ENCODE data around the gene KICS2. TPM values are rescaled to one million over a fixed set of nuclear protein-coding genes. Genes with fewer than 3 reads are reported as not detected.
A peak's percentile ranks its signal among the peaks of the same experiment; 100 is the strongest.

The KICS2 gene
- total and polyA plus RNA-seq, 2 donors (not counting 3 experiments of a cell fraction or from before 2014, with no cell fraction given), result 1.6 to 3.2 TPM

DNA sequence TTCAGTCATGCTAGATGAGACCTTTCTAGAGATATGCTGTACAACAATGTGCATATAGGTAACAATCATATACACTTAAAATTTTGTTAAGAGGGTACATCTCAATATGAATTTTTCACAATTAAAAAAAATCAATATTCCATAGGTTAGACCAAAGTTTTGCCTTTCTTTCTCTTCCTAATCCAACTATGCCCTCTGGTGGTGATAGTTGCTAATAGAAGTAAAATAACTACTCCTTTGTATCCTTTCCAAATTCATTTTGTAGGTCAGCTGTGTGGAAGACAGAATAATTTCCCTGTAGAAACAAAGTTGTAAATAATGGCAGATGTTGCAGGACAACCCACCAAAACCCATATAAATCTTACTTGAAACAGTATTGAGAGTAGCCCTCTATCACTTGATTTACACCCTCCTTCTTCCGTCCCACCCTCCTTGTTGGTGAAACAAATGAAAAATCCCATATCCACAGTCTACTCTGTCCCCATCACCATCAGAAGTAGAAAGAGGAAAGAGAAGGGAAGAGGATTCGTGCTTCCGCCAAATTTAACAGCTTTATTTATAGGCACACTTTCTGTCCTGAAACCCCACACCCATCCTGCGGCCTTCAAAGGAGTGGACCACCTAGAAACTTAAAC lies 34.2 kb upstream of the KICS2 start:
- Histone ChIP-seq H3K9me1 (replicated peaks; ENCODE audit: control insufficient read depth, extremely low read depth, insufficient read depth, low read length) (no peaks in the 10 kb centered on the region), H3K9me3 (replicated peaks; ENCODE audit: control insufficient read depth, insufficient read depth, low read length) (no peaks in the 10 kb centered on the region), H3K27ac (ENCODE audit: insufficient read depth, low read depth, low read length) (no peak overlapping the region), H3K4me2 (ENCODE audit: insufficient read depth, low read length) (no peak overlapping the region), H2AFZ (ENCODE audit: low read depth, low read length) (peak overlapping the region; percentile 40), H3K79me2 (ENCODE audit: control insufficient read depth, insufficient read depth, low read length) (no peaks in the 10 kb centered on the region), H3K4me3 (replicated peaks in 1 of 3; ENCODE audit: insufficient read depth in 1 of 3, low read depth in 1 of 3, low read length in 3 of 3) (no peak overlapping the region), H3K4me1 (ENCODE audit: control insufficient read depth, extremely low read depth, insufficient read depth, low read length) (no peaks in the 10 kb centered on the region), H3K27me3 (ENCODE audit: control insufficient read depth in 2 of 2, insufficient read depth in 2 of 2, low read length in 2 of 2) (no peaks in the 10 kb centered on the region), H3K9ac (replicated peaks; ENCODE audit: extremely low read depth, insufficient read depth, low read length) (no peak overlapping the region), H4K20me1 (replicated peaks; ENCODE audit: control insufficient read depth, extremely low read depth, insufficient read depth, low read length) (no peaks in the 10 kb centered on the region), H3K36me3 (ENCODE audit: control insufficient read depth in 2 of 2, extremely low read depth in 1 of 2, insufficient read depth in 2 of 2, low read length in 2 of 2) (no peaks in the 10 kb centered on the region)
- intact Hi-C loops (cut with micrococcal nuclease), result loop anchor here (1.0 to 5.0 kb wide), 6 partner anchors 136 to 834 kb away; partner anchors contain the start of genes C12orf56 and SRGAP1
- peak; percentile 89 for FAIRE-seq
- ChIA-PET POLR2A (no interaction called here), CTCF (interaction anchor here (0.6 to 5.7 kb wide), 14 partner anchors 9 to 1156 kb away, joined by 3 to 146 read pairs (median 4); partner anchors contain the start of gene SRGAP1)
- DNase-seq (ENCODE audit: low read depth, low spot score), result peak; percentile 61
- no TSS peak for BruUV-seq (replicated peaks)
- dilution Hi-C loops (cut with MboI; ENCODE audit: extremely low pct_ligation_motif_present, low sequenced_read_pairs), result no loop called here
- TF ChIP-seq CTCF (IDR thresholded peaks at IDR 0.05; ENCODE audit: extremely low read depth in 1 of 2, insufficient read depth in 1 of 2, low read depth in 1 of 2, low read length in 2 of 2) (peak; percentile 25 to 27), GATA2 (IDR thresholded peaks at IDR 0.05; ENCODE audit: insufficient read depth, insufficient read length, low read depth, low read length) (no peak), POLR2AphosphoS5 (IDR thresholded peaks at IDR 0.05; ENCODE audit: insufficient read depth, low read depth, low read length) (no peak)

DNA sequence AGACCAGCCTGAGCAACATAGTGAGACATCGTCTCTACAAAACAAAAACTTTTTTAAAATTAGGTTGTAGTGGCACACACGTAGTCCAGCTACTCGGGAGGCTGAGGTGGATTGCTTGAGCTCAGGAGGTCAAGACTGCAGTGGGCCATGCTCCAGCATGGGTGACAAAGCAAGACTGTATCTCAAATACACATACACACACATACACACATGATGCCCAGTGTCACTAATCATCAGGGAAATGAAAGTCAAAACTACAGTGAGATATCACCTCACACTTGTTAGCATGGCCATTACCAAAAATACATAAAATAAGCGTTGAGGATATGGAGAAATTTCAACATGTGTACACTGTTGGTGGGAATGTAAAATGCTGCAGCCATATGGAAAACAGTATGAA lies 33.2 kb upstream of the KICS2 start:
- H3K9me1 ChIP-seq (replicated peaks; ENCODE audit: control insufficient read depth, extremely low read depth, insufficient read depth, low read length), result no peaks in the 10 kb centered on the region
- TF ChIP-seq FOS (IDR thresholded peaks at IDR 0.05; ENCODE audit: borderline replicate concordance, insufficient read depth, low read length), result no peak
- no peak for TF ChIP-seq GATA2 (IDR thresholded peaks at IDR 0.05; ENCODE audit: insufficient read depth, insufficient read length, low read depth, low read length)
- TF ChIP-seq POLR2A (IDR thresholded peaks at IDR 0.05; ENCODE audit: low read depth, low read length), result no peak
- no peak for TF ChIP-seq JUN (IDR thresholded peaks at IDR 0.05; ENCODE audit: borderline replicate concordance, insufficient read depth, insufficient read length, low read depth)
- TF ChIP-seq, protein P1, sequence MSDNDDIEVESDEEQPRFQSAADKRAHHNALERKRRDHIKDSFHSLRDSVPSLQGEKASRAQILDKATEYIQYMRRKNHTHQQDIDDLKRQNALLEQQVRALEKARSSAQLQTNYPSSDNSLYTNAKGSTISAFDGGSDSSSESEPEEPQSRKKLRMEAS (IDR thresholded peaks at IDR 0.05; ENCODE audit: insufficient read depth, insufficient read length), result no peak
- TF ChIP-seq POLR2AphosphoS5 (IDR thresholded peaks at IDR 0.05; ENCODE audit: insufficient read depth, low read depth, low read length), result no peak
- no peak overlapping the region for H3K4me2 ChIP-seq (ENCODE audit: insufficient read depth, low read length)
- CTCF ChIA-PET, result interaction anchor here (0.7 to 5.7 kb wide), 6 partner anchors 9 to 433 kb away, joined by 3 to 146 read pairs (median 11); partner anchors contain the start of gene SRGAP1
- no peak overlapping the region for H2AFZ ChIP-seq (ENCODE audit: low read depth, low read length)
- H3K4me3 ChIP-seq (replicated peaks in 1 of 3; ENCODE audit: insufficient read depth in 1 of 3, low read depth in 1 of 3, low read length in 3 of 3), result no peak overlapping the region
- no peaks in the 10 kb centered on the region for H4K20me1 ChIP-seq (replicated peaks; ENCODE audit: control insufficient read depth, extremely low read depth, insufficient read depth, low read length)
- H3K79me2 ChIP-seq (ENCODE audit: control insufficient read depth, insufficient read depth, low read length), result no peaks in the 10 kb centered on the region
- no peak overlapping the region for H3K27ac ChIP-seq (ENCODE audit: insufficient read depth, low read depth, low read length)
- POLR2A ChIA-PET, result no interaction called here
- FAIRE-seq, result no peak
- no peaks in the 10 kb centered on the region for H3K9me3 ChIP-seq (replicated peaks; ENCODE audit: control insufficient read depth, insufficient read depth, low read length)
- dilution Hi-C loops (cut with MboI; ENCODE audit: extremely low pct_ligation_motif_present, low sequenced_read_pairs) (no loop called here), intact Hi-C loops (cut with micrococcal nuclease) (loop anchor here (5.0 kb wide), 3 partner anchors 137 to 833 kb away; partner anchors contain the start of gene C12orf56)
- no peaks in the 10 kb centered on the region for H3K27me3 ChIP-seq (ENCODE audit: control insufficient read depth in 2 of 2, insufficient read depth in 2 of 2, low read length in 2 of 2)
- H3K36me3 ChIP-seq (ENCODE audit: control insufficient read depth in 2 of 2, extremely low read depth in 1 of 2, insufficient read depth in 2 of 2, low read length in 2 of 2), result no peaks in the 10 kb centered on the region
- no peak for DNase-seq (ENCODE audit: low read depth, low spot score)
- no TSS peak for BruUV-seq (replicated peaks)
- no peaks in the 10 kb centered on the region for H3K4me1 ChIP-seq (ENCODE audit: control insufficient read depth, extremely low read depth, insufficient read depth, low read length)
- no peak overlapping the region for H3K9ac ChIP-seq (replicated peaks; ENCODE audit: extremely low read depth, insufficient read depth, low read length)

Measured in endothelial cell of umbilical vein (primary cell).